PC-9 (cell line): ENCODE data around the gene UBE2G2.
A peak's percentile ranks its signal among the peaks of the same experiment; 100 is the strongest.

Experiments
- CTCF ChIP-seq: fragments of 200-600 bp; sonication (generic); conservative IDR thresholded peaks from 2 replicates; pipeline ENCODE4 v1.6.1; 2017; ENCODE audit warnings: mixed run types, antibody characterized with exemption, mild to moderate bottlenecking, moderate library complexity
- EZH2 ChIP-seq: fragments of 200-600 bp; sonication (generic); IDR thresholded peaks from 2 replicates; pipeline ENCODE4 v1.8.0; 2017; ENCODE audit warnings: antibody characterized with exemption, low read depth

GRCh38 chr21:44792702-44793591 lies 8.7 kb downstream of the UBE2G2 start:
- TF ChIP-seq CTCF, result peak; percentile 67
- TF ChIP-seq EZH2, result no peak
